AG08395 (cell line): Measurements from ENCODE around the gene AIF1L.
"Not testable (repeated sequence)": the region's sequence is repeated elsewhere in the genome, so short reads cannot be mapped to it uniquely, and the experiment has no call there.

Experiments used
- DNase-seq: peaks from one replicate; pipeline ENCODE4 v3.0.0; 2012; ENCODE audit warnings: mixed read lengths, low spot score

The AIF1L gene

GRCh38 chr9:131121346-131121745 lies 25.0 kb downstream of the AIF1L start:
- no peak for DNase-seq

DNA sequence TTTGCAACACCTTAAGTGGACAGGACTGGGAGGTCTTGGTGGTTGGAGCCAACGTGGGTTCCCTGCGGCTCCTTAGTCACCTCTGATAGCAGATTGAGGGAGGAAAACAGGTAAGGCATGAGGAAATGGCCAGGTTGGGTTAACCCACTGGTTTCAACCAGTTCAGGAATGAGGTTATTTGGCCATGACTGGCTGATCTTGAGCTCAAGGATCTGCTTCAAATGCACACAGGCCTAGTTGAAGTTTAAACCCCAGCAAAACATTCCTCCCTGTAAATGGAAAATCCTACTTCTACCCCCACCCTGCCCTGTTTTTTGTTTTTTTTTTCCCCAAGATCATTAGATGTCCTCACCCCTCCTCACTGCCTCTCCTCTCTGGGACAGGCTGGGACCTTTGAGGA lies 25.8 kb downstream of the AIF1L start:
- DNase-seq = no peak

- no peak for DNase-seq
Measured at GRCh38 chr9:131125038-131125287, 28.6 kb downstream of the AIF1L start.

DNA sequence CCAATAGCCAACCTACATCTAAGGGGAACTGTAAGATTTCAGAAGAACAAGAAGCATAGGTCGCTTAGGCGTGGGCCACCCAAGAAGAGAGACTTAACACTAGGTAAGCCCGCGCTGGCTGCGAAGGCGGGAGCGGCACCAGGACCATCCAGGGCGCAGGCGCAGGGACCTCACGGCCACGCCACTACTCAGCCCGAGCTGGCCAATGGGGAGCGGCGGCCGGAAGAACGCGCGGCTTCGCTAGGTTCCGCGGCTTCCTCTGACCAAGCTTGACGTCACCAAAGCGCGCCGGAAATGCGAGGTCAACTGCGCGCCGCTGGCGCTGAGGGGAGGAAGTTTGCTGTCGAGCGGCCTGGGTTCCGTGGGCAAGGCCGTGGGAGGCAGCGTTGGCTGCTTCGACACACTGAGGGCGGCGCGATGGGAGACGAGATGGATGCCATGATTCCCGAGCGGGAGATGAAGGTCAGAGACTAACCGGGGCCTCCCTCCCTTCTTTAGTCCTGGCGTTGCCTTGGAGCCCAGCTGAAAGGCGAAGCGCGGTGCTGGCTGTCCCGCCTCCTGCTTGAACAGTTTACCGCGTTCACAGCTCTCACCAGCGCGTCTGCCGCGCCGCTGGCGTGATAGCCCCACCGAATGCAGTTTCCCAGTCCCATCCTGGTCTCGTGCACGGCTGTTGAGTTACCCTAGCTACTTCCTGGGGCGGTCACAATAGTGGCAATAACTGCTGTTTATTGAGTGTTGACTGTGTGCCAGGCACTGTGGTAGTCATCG lies 29.1 kb downstream of the AIF1L start, which contains the start of gene NUP214:
TSS of gene NUP214 (plus strand) at position 299 of the 771 bp plus-strand sequence. CDS start at position 418, 119 bp downstream.
- peak; percentile 99 for DNase-seq

DNA sequence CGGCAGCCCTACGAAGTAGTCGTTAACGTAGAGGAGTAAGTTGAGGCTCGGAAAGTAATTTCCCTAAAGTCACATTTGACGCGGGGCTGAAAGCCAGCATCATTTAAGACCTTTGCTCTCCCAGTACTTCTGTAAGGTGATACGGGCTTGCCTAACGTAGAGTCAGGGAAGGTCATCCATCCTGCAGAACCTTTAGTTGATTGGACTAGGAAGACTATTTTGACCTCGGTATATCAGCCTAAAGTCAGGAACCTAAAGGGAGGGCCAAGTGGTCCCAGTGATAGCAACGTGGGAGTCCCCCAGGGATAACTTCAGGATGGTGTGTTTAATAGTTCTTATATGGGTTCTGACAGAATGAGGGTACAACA lies 29.7 kb downstream of the AIF1L start:
- DNase-seq = no peak

GRCh38 chr9:131129183-131129582 lies 32.9 kb downstream of the AIF1L start:
- no peak for DNase-seq

DNA sequence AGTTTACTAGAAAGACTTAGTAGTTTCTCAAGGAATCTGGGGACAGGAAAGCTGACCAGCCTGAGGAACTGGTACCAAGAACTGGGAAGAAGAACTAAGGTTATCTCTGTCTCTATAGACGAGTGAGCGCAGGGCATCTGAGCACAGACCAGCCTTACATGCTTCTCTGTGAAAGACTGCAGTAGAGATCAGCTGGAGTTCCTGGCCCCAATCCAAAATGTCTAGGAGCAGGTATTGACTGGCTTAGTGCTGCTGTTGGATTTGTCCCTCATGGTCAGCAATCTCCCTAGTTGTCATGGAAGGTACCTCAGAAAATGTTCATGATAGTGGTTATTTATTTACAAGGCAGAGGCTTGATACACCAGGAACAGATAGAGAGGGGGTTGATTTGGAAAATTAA lies 42.3 kb downstream of the AIF1L start:
- DNase-seq = no peak

GRCh38 chr9:131140112-131140511 lies 43.8 kb downstream of the AIF1L start:
- DNase-seq = no peak

GRCh38 chr9:131140550-131140949 lies 44.2 kb downstream of the AIF1L start:
- no peak for DNase-seq

GRCh38 chr9:131142160-131142559 lies 45.8 kb downstream of the AIF1L start:
- DNase-seq = no peak

DNA sequence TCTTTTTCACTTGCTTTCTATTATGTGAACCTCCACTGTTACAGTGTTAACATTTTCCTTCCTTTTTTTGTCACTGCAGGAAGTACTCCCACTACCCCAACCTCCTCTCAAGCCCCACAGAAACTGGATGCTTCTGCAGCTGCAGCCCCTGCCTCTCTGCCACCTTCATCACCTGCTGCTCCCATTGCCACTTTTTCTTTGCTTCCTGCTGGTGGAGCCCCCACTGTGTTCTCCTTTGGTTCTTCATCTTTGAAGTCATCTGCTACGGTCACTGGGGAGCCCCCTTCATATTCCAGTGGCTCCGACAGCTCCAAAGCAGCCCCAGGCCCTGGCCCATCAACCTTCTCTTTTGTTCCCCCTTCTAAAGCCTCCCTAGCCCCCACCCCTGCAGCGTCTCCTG lies 47.9 kb downstream of the AIF1L start:
- no peak for DNase-seq

DNA sequence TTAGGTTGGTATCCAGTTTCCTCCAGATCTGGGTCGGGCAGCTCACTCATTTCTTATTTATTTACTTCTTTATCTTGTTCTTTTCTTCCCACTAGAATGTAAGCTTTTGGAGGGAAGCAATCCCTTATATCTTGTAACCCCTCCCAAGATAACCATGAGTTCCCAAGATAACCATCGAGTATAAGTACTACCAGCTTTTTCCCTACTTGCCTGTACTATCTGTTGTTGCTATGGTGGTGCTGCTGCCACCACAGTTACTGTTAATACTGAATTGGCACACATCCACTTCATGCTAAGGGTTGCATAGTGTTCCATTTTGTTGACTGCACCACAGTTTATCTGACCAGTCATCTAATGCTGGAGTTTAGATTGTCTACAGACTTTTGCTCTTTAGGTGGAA lies 48.9 kb downstream of the AIF1L start:
- no peak for DNase-seq

DNA sequence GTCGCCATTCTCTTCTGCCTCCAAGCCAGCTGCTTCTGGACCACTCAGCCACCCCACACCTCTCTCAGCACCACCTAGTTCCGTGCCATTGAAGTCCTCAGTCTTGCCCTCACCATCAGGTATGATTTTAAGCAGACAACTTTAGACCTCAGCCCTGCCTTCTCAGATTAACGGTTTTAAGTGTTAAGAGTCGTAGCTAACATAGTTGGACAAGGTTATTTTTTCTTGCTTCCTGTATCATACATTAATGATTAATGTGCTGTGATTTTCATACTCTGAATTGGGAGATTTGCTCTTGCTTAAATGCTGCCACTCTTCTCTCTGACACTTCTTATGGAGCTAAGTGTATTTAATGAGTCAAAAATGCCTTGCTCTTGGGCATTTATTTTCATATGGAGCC lies 49.9 kb downstream of the AIF1L start:
- DNase-seq = no peak

DNA sequence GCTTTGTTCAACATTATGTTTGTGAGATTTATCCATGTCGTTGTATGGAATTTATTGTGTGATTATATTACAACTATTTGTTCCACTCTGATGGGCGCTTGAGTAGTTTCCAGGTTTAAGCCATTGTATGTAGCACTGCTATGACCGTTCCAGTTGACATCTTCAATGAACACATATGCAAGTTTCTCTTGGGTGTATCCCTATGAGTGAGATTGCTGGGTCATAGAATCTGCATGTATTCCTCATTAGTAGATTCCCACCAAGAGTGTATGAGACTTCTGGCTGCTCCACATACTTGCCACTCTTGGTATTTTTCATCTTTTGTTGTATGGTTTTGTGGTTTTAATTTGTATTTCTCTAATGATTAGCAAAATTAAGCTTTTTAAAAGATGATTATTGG lies 51.9 kb downstream of the AIF1L start:
- no peak for DNase-seq

GRCh38 chr9:131148966-131149687 lies 52.8 kb downstream of the AIF1L start:
- DNase-seq = no peak

- no peak for DNase-seq
Measured at GRCh38 chr9:131149688-131150053, 53.3 kb downstream of the AIF1L start.

DNA sequence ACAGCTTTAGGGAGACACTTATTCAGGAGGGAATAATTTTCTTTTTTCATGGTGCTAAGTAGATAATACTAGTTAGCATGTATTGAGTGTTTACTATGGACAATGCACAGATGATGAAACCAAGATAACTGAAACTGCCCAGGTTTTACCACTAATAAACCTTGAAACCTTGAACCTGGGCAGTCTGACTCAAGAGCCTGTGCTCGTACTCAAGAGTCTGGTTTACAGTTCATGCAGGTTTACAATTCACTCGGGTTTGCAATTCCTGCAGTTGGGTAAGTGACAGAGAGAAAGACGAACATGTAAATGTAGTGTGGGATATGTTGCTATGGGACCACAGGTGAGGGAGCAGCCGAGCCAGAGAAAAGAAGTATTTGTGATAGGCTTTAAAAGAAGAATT lies 57.3 kb downstream of the AIF1L start:
- no peak for DNase-seq

GRCh38 chr9:131158673-131159072 lies 62.3 kb downstream of the AIF1L start:
- not testable (repeated sequence) for DNase-seq

GRCh38 chr9:131160416-131161112 lies 64.2 kb downstream of the AIF1L start:
- DNase-seq = no peak

GRCh38 chr9:131161585-131161984 lies 65.3 kb downstream of the AIF1L start:
- DNase-seq = no peak

GRCh38 chr9:131162886-131163285 lies 66.6 kb downstream of the AIF1L start:
- no peak for DNase-seq

DNA sequence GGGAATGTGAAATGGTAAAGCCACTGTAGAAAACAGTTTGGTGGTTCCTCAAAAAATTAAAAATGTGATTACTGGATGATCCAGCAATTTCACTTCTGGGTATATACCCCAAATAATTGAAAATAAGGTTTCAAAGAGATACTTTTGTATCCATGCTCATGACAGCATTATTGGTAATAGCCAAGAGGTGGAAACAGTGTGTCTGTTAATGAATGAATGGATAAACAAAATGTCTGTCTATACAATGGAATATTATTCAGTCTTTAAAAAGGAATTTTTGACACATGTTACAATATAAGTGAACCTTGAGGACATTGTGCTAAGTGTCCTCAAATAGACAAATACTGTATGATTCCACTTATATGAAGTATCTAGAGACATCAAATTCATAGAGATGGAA lies 69.2 kb downstream of the AIF1L start:
- DNase-seq = no peak

- no peak for DNase-seq
Measured at GRCh38 chr9:131167146-131167692, 70.9 kb downstream of the AIF1L start.
